Gastroesophageal sphincter (tissue), 3 donors: ENCODE data around the gene EVA1A.

ENCODE experiments used
- POLR2A ChIP-seq, 2 donors: fragments of 450-650 bp; IDR thresholded peaks; one replicate each; pipeline ENCODE4 v1.6.1; 2017; ENCODE audit warnings: antibody characterized with exemption in 2 of 2, mild to moderate bottlenecking in 2 of 2, moderate library complexity in 1 of 2
- TF ChIP-seq, protein P1 (sequence below), 4 experiments: fragments of 200-600 bp in 2 of 4; fragments of 450-650 bp in 2 of 4; sonication (generic) in 1 of 4; IDR thresholded peaks; one replicate each; pipeline ENCODE4 v1.5.1; 2017 to 2019; ENCODE audit warnings: antibody characterized with exemption in 4 of 4, mild to moderate bottlenecking in 2 of 4, moderate library complexity in 2 of 4

DNA sequence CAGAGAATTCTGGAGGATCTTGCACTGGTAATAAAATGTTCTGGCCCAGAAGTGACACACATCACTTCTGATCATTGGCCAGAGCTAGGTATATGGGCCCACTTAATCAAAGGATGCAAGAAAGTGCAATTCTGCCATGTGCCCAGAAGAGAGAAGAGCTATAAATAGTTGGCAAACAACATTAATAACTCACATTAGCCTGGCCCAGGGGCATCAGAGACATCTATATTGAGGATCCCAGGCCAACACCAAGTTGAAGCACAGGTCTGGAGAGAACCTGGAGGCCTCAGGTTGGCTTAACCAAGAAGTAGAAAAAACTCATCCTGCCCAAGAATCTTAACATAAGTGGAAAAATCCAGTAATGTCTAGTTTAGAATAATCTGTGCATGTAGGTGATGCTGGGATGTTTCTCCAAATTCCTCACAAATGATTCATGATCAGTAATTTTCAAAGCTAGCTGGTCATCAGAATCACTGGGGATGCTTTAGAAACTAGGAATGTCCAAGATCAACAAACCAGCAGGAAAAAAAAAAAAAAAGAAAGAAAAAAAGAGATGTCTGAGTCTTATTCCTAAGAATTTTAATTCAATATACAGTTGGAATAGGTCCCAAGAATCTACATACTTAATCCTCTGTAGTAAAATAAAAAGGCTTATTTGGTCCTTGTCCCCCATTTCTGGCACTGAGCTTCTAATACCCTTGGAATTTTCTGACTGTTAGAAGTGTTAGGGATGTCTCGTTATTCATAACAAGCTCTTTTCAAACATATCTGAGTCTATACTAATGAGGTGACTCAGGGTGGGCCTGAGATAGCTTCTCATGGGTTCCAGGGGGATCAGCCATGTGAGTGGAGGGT, 35.0 kb upstream of the EVA1A start:
- TF ChIP-seq, protein P1, sequence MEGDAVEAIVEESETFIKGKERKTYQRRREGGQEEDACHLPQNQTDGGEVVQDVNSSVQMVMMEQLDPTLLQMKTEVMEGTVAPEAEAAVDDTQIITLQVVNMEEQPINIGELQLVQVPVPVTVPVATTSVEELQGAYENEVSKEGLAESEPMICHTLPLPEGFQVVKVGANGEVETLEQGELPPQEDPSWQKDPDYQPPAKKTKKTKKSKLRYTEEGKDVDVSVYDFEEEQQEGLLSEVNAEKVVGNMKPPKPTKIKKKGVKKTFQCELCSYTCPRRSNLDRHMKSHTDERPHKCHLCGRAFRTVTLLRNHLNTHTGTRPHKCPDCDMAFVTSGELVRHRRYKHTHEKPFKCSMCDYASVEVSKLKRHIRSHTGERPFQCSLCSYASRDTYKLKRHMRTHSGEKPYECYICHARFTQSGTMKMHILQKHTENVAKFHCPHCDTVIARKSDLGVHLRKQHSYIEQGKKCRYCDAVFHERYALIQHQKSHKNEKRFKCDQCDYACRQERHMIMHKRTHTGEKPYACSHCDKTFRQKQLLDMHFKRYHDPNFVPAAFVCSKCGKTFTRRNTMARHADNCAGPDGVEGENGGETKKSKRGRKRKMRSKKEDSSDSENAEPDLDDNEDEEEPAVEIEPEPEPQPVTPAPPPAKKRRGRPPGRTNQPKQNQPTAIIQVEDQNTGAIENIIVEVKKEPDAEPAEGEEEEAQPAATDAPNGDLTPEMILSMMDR (IDR thresholded peaks at IDR 0.05): no peak
- TF ChIP-seq POLR2A (IDR thresholded peaks at IDR 0.05): no peak
